DMS79 treated with DMSO at 0.1 percent for 48 hours (cell line): ENCODE measurements around the gene C3.
"Not testable (repeated sequence)": the region's sequence is repeated elsewhere in the genome, so short reads cannot be mapped to it uniquely, and the experiment has no call there.

ENCODE experiments used
- DNase-seq: peaks from one replicate; lab custom pipeline; 2025; lab: John Stamatoyannopoulos, UW

Gene C3

DNA sequence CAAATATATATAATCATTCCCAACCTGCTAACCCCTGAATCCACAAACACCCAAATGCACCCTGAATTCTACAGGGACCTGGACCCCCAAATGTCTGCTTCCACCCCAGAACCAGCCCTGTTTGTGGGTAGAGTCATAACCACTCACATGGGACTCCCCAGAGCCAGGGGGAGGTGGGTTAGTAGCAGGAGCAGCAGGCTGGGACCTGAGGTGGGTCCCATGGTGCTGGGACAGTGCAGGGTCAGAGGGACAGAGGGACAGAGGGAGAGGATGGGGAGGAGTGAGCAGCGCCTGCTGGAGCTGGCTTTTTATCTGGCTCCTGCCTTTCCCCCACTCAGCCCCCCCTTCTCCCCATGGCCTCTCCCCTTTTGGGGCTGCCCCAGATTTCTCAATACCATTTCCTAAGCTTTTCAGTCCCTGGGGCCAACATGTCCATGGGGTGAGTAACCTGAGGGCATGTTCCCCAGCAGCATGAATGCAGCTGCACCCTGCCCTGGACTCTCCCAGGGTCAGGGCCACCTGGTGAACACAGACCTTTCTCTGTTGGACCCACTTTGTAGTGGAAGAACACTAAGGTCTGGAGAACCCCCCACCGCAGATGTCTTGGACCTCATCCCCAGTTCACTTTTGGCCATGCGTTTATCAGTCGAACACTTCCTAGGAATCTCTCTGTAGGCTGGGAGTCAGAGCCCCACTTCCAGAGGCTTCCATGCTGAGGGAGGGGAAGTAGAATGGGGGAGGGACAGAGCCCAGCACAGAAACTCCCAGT lies at the start of gene C3:
Gene C3 (minus strand): TSS at position 282 of the 769 bp plus-strand sequence. CDS start 61 bp downstream, at position 221.
- DNase-seq = no peak

DNA sequence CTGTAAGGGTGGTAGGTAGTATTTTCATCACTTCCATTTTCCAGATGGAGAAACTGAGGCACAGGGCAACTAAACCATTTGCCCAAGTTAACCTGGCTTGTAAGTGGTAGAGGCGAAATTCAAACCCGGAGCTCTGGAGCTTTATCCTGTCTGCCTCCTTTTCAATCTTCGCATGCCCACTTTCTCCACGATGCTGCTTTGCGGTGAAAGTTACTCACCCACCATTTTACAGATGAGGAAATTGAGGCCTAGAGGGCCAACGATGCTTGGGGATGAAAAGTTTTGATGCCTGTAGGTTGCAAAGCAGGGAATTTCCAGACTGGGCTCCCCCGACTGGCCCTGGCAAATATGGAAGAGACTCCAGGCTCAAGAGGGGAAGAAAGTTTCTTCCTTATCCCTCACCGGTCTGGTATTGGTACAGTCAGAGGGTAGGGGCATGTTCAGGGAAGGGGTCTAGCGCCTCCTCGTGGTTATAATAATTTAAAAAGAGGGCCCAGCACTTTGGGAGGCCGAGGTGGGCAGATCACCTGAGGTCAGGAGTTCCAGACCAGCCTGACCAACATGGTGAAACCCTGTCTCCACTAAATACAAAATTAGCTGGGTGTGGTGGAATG lies 48.7 kb upstream of the C3 start:
- no peak for DNase-seq

DNA sequence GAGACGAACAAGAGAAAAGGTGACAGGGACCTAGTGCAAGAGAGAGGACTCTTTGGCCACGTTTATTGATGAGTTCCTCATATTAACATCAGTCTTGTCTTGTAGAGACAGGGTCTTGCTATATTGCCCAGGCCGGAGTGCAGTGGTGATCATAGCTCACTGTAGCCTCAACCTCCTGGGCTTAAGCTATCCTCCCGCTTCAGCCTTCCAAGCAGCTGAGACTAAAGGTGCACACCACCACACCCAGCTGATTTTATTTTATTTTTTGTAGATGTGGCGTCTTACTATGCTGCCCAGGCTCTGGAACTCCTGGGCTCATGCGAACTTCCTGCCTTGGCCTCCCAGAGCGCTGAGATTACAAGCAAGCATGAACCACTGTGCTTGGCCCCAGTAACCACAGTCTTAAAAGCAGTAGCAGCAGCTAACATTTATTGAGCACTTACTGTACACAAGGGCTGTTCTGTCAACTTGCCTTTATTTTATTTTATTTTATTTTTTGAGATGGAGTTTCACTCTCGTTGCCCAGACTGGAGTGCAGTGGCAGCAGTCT lies 47.9 kb upstream of the C3 start:
- no peak for DNase-seq

DNA sequence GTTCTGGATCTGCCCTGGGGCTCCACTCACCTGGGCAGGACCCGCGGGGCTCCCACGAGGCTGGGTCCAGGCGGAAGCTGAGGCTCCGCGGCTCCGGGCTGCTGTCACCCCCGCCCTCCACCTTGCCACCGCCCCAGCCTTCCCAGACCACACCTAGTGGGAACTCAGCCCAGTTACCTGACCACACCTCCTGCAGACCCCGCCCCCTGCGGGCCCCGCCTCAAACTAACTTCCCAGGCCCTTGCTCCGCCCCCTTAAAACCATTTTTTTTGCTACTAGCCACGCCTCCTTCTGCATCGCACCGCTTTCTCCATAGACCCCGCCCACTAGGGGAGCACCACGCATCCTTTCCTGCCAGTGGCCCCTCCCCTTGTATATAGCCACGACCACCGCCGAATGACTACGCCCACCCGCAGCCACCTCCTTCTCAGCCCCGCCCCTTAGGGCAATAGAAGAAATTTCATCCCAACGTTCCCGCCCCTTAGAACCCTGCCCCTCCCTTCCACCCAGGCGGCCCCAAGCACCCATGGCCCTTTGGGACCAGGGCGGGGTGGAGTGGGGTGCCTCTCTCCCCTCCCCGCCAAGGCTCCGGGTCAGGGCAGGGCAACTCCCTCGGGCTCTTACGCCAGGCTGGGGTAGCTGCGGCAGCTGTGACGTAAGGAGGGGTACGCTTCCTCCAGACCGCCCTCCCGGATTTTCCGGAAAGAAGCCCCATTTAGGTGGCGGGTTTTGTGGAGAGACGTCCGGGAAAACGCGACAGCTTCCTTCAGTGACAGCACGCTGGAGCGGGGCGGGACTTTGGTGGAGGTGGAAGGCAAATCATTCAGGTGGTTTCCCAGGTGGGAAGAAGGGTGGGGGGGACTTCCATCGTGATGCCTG lies 47.1 kb upstream of the C3 start, which contains the start of gene SH2D3A:
Gene SH2D3A (minus strand): TSS at position 79 of the 879 bp plus-strand sequence. CDS start 3,687 bp downstream, outside the sequence.
- peak; percentile 68 for DNase-seq

DNA sequence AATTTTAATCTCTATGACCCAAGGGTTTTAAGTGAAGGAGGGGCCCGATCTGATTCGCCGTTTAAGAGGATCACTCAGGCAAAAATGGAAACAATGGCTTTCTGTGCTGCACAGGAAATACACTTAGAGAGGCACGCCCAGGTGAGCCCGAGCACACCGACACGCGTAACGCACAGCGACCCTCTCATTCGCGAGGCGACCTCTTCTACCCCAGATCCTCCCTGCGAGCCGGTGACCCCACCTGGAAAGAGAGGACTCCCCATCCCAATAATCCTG lies 46.6 kb upstream of the C3 start:
- peak; percentile 35 for DNase-seq

DNA sequence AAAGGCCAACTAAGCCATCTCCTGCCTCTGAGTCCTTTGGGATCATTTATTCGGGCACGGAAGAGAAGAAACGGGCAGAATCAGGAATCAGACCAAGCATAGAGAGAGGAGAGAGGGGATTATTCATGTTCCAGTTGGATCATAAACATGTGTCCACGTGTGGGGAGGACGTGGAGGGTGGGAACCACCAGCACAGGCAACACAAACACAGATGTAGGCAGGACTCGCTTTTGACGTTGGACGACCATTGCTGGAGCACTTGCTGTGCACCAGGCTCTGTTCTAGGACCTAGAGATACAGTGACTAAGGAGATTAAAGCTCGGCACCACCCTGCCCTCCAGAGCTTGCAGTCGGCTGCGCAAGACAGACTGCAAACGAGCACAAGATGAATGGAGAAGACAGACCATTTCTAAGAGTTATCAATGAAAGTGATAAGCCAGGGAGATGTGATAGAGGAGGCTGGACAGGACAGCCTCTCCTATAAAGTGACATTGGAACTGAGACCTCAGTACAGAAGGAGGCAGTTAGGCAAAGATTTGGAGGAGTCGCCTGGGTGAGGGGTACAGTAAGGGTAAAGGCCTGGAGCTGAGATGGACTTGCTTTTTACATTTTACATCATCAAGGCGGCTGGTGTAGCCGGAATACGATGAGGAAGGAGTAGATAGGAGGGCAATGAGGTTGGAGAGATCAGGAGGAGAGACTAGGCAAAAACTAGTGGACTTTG lies 46.1 kb upstream of the C3 start:
- DNase-seq = no peak

DNA sequence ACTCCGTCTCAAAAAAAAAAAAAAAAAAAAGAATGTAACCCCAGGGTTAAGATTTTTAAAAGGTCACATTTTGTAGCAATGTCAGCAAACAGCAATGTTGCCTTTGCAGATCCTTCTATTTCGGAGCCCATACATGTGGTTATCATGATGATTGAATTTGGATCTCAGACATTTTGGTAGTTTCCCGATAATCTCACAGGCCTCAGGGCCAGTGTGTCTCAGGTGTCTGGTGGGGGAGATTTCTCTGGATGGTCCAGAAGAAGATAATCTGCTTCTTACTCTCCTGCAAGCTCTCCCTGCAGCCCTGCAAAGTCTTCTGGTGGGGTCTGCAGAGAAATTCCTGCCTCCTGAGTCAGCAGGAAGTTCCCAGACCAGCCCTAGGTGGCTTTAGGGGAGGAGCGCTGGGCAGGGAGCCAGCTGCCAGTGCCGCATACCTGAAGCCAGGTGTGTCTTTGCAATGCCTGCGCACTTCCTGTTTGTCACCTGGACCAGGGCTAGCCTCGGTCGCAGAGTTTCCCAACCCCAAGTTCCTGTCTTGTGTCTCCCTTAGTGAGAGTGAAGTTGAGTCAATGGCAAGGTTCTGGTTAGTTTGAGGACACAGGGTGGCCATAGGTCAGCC lies 45.4 kb upstream of the C3 start:
- peak; percentile 86 for DNase-seq

DNA sequence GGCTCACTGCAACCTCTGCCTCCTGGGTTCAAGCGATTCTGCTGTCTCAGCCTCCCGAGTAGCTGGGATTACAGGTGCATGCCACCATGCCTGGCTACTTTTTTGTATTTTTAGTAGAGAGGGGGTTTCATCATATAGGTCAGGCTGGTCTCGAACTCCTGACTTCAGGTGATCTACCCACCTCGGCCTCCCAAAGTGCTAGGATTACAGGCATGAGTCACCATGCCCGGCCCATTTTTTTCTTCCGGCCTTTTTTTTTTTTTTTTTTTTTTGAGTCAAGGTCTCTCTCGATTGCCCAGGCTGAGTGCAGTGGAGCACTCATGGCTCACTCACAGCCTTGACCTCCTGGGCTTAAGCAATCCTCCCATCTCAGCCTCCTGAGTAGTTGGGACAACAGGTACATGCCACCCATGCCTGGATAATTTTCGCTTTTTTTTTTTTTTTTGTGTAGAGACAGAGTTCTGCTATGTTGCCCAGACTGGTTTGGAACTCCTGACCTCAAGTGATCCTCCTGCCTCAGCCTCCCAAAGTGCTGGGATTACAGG lies 41.9 kb upstream of the C3 start:
- not testable (repeated sequence) for DNase-seq

DNA sequence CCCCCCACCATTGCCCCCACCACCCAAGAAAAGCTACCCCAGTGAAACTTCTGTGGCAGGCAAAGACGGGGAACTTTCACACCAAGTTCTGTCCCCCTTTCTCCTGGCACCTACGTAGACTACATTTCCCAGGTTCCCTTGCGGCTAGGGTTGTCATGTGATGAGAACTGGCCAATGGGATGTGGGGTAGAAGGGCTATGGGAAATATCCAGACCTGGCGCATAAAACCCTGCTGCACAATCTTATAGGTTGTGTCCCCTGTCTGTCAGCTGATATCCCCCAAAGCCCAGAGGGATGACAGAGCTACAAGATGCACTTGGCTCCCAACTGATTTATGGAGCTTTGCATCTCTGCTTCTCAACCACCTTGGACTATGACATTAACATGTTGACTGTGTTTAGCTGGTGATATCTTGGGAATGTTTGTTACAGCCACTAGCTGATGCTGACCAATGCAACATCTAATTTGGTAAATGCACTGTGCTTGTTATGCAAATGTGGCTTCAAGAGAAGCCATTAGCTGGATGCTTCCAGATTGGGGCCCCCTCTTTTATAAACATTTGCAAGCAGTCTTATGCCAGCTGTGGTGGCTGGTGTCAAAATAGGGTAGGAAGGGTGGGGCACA lies 40.7 kb upstream of the C3 start:
- DNase-seq = no peak

DNA sequence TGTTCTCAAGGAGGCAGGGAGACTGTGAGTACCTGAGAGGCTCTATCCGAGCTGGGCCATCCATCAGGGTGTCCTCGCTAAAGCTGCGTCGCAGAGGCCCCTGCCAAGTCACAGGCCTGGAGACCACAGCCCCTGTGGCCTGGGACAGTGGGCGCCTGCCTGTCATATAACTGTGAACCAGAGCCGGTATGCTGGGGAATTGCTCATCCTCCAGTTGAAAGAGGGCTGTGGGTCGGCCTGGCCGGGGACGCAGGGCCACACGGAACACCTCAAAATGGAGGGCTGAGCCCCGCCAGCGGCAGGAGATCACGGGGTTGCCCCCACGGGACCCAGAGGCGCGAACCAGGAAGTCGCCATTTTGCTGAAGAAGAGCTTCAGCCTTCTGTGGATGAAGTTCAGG lies 40.2 kb upstream of the C3 start:
- DNase-seq = no peak

DNA sequence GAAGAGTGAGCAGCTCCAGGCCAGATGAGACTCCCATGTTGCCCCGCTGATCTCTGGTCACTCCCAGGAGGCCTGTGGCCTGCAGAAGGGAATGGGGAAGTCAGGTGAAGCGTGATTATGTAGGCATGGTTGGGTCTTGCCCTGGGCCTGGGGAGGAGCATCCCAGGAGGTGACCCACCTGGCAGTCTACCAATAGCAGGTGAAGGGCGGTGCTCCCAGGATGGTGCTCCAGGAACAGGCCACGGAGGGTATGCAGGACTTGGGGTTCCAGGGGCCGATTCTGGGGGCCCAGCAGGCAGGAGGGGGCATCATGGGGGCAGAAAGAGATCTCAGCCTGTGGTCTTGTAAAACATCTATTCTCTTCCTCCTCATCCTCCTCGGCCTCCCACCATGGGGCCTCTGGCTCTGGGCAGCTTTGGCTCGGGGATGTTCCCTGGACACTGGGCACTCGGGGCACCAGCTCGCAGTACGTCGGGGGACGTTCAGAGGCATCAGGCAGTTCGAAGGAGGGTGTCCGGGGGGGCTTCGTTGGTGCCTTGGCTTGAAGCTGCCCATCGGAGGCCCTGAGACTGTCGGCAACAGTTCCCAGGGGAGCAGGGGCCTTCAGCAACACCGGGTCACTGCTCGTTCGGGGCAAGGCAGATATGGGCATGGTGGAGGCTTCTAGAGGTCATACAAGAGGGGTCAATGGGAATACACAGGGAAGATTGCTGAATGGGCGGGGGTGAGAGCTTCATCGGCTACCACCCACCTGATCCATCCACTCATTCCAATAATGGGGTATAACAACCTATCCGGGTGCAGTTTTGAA lies 34.4 kb upstream of the C3 start:
- DNase-seq = no peak

DNA sequence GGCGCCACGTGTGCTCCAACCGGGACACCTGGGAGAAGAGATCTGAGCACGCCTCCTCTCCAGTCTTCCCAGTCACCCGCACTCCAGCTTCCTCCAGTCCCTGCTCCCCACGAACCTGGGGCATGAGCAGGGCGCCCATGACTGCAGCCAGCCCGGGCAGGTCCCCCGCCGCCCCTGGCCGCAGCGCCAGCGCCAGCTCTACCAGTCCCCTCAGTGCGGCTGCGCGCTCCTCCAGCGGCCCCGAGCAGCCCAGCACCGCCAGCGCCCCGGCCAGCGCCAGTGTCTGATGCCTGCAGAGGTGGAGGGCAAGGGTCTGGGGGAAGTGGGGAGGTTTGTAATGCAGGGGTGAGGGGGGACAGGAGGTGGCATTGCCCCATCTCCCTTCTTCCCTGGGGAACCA lies 33.7 kb upstream of the C3 start:
- no peak for DNase-seq

DNA sequence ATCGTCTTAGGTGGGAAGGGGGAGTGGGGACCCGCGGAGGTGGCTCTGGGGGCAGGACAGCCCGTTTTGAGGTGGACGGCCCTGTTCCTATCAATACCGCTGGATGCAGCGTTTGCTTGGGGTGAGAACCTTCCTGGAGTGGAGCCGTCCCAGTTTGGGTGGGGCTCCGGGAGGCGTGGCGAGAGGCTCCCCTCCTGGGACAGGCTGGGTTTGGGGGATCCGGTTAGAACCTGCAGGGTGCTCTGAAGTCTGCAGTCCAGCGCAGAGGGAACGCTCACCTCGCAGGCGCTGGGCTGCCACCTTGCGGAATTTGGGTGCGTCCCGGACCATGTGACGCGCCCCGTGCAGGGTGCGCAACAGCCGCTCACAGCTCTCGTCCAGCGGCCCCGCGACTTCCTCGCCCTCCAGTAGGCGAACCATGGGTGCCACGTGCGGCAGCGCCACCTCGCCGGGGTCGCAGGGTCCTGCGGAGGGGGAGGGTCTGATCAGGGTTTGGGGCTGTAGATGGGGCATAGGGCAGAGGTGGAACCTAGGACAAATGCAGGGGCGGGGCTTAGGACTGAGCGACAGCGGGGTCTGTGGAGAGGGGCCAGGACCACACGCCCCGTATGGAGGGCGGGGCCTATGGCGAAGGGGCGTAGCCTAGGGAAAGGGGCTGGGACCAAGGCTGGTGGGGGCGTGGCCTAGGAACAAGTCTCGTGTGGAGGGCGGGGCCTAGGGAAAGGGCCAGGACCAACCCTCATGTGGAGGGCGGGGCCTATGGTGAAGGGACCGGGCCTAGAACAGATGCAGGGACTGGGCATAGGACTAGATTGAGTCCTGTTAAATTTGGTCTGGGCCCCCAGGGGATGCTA lies 33.0 kb upstream of the C3 start:
- DNase-seq = no peak

DNA sequence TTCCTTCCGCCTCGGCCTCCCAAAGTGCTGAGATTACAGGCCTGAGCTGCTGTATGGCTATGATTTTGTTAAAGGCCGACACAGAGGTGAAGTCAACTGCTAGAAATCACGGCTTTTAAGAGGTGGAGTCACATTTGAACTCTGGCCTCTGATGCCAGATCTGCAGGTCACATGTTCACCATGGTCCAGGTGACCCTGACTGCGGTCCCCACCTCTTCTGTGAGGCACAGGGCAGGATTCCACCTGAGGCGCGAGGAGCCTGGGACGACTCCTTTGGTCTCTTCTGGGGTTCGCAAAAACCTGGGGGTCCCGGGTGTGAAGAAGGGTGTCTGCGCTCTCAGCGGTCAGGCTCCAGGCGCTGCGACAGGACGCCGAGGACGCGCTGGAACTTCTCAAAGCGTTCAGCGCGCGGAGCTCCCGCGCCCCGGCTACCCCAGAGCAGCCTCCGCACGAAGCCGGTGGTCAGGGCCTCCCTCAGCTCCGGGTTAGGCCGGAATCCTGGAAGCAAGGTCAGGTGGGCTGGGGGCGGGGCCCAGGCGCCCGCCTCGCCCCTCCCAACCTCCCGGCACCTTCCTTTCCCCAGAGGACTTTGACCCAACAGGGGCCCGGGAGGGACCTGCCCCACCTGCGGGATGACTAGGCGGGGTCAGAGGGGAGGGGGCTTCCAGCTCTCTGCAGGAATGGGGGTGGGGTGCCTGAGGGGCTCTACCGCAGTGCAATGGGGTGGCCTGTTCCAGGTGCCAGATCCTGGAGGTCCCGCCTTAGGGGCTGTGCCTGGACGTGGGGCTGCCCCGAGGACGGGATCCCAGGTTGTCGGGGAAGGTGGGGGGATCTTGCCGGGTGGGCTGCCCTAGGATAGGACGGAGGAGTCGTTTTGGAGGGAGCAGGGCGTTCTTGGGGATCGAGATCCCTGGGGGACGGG lies 32.1 kb upstream of the C3 start:
- no peak for DNase-seq

DNA sequence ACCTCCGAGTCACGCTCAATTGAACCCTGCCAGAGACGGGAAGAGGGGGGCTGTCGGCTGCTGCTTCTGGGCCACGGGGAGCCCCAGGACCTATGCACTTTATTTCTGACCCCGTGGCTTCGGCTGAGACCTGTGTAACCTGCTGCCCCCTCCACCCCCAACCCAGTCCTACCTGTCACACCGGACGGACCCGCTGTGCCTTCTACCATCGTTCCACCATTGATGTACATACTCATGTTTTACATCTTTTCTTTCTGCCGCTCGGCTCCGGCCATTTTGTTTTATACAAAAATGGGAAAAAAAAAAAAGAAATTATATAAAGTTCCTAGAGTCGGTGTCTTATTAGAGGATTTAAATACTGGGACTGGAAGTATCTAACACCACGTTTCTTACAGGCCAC lies 30.7 kb upstream of the C3 start:
- no peak for DNase-seq

DNA sequence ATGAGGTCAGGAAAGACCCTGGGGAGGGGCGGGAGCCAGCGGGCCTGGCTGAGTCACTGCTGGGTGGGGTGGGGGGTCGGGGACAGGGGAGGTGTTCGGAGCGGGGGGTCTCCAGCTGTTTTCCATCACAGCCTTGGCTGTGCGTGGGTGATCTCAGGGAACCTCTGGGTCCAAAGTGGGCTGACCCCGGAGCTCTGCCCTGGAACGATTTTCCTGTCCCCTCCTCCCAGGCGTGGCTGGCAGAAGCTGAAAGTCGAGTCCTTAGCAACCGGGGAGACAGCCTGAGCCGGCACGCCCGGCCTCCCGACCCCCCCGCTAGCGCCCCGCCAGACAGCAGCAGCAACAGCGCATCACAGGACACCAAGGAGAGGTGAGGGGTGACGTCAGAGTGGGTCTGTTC lies 29.6 kb upstream of the C3 start:
- DNase-seq = no peak

DNA sequence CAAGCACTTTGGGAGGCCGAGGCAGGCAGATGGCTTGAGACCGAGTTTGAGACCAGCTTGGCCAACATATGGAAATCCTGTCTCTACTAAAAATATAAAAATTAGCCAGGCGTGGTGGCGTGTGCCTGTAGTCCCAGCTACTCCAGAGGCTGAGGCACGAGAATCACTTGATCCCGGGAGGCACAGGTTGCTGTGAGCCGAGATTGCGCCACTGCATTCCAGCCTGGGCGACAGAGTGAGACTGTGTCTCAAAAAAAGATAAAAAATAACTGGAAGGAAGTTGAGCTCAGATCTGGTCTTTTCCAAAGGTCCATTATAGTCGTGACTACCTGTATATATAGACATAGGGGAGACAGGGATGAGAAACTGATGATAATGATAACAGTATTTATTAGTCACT lies 28.1 kb upstream of the C3 start:
- not testable (repeated sequence) for DNase-seq

DNA sequence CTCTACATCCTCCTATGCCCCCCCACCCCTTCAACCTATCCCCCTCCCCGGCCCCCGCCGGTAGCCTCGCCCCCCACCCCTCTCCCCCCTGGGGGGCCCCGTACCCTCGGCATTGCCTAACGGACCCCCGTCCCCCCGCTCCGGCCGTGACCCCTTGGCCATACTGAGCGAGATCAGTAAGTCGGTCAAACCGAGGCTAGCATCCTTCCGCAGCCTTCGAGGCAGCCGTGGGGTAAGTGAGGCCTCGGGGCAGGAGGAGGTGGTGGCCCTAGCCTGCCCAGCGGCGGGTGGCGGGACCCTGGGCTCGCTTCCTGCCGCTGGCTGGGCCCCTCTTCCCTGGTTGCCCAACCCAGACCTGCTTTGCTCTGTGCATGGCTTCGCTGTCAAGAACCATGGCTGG lies 25.5 kb upstream of the C3 start:
- no peak for DNase-seq
